B cell (primary cell): ENCODE data around the gene PAIP2.

Source experiments
- EZH2 ChIP-seq: IDR thresholded peaks from 2 replicates; pipeline ENCODE4 v1.6.1; 2012; ENCODE audit warnings: borderline replicate concordance, low read depth, mild to moderate bottlenecking, moderate library complexity, low read length; ENCODE audit not compliant: insufficient read depth, poor library complexity, severe bottlenecking
- TF ChIP-seq, protein P1 (sequence below): fragments of 200-600 bp; IDR thresholded peaks from one replicate; pipeline ENCODE4 v1.8.0; 2022; ENCODE audit warnings: antibody characterized with exemption, mild to moderate bottlenecking

GRCh38 chr5:139314276-139314675 is 27.4 kb upstream of the PAIP2 start:
- no peak for TF ChIP-seq EZH2
- TF ChIP-seq, protein P1, sequence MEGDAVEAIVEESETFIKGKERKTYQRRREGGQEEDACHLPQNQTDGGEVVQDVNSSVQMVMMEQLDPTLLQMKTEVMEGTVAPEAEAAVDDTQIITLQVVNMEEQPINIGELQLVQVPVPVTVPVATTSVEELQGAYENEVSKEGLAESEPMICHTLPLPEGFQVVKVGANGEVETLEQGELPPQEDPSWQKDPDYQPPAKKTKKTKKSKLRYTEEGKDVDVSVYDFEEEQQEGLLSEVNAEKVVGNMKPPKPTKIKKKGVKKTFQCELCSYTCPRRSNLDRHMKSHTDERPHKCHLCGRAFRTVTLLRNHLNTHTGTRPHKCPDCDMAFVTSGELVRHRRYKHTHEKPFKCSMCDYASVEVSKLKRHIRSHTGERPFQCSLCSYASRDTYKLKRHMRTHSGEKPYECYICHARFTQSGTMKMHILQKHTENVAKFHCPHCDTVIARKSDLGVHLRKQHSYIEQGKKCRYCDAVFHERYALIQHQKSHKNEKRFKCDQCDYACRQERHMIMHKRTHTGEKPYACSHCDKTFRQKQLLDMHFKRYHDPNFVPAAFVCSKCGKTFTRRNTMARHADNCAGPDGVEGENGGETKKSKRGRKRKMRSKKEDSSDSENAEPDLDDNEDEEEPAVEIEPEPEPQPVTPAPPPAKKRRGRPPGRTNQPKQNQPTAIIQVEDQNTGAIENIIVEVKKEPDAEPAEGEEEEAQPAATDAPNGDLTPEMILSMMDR, result no peak
